Neural progenitor cell (in vitro differentiated cells): Measurements from ENCODE around the gene GFI1.

Experiments used
- CTCF ChIP-seq: fragments of 200-600 bp; sonication (generic); IDR thresholded peaks from 2 replicates; pipeline ENCODE4 v1.5.1; 2017; ENCODE audit warnings: antibody characterized with exemption, mild to moderate bottlenecking
- EZH2 ChIP-seq: fragments of 200-600 bp; sonication (generic); IDR thresholded peaks from 2 replicates; pipeline ENCODE4 v1.6.1; 2017; ENCODE audit warnings: antibody characterized with exemption, mild to moderate bottlenecking, moderate library complexity

- no peak for TF ChIP-seq CTCF
- TF ChIP-seq EZH2: no peak
Measured at GRCh38 chr1:92441697-92442342, 44.9 kb downstream of the GFI1 start.
